ENCODE measurements around the gene RTCB.
A peak's percentile ranks its signal among the peaks of the same experiment; 100 is the strongest.

Gene RTCB

GRCh38 chr22:32417906-32418305 is 5.9 kb upstream of the RTCB start:
- Histone ChIP-seq H3K4me3 (ENCODE audit: insufficient read depth, low read depth, low read length, poor library complexity, severe bottlenecking) (no peak overlapping the region), H3K9me3 (ENCODE audit: control insufficient read depth, low read length) (no peaks in the 10 kb centered on the region), H3K4me1 (ENCODE audit: control insufficient read depth, insufficient read depth, low read length, poor library complexity, severe bottlenecking) (no peaks in the 10 kb centered on the region), H3K36me3 (ENCODE audit: control insufficient read depth, insufficient read depth, low read length) (no peaks in the 10 kb centered on the region), H3K27ac (ENCODE audit: insufficient read depth, low read length, poor library complexity, severe bottlenecking) (no peak overlapping the region), H3K27me3 (replicated peaks; ENCODE audit: control insufficient read depth, insufficient read depth, low read length, poor library complexity, severe bottlenecking) (peaks cover 6% of the 10 kb centered on the region)
- no peak for DNase-seq

GRCh38 chr22:32416556-32417085 is 4.6 kb upstream of the RTCB start:
- no peak for DNase-seq
- no peaks in the 10 kb centered on the region for H3K4me1 ChIP-seq (ENCODE audit: control insufficient read depth, insufficient read depth, low read length, poor library complexity, severe bottlenecking)
- H3K9me3 ChIP-seq (ENCODE audit: control insufficient read depth, low read length), result no peaks in the 10 kb centered on the region
- H3K27ac ChIP-seq (ENCODE audit: insufficient read depth, low read length, poor library complexity, severe bottlenecking), result no peak overlapping the region
- no peak overlapping the region for H3K4me3 ChIP-seq (ENCODE audit: insufficient read depth, low read depth, low read length, poor library complexity, severe bottlenecking)
- H3K36me3 ChIP-seq (ENCODE audit: control insufficient read depth, insufficient read depth, low read length), result no peaks in the 10 kb centered on the region
- H3K27me3 ChIP-seq (replicated peaks; ENCODE audit: control insufficient read depth, insufficient read depth, low read length, poor library complexity, severe bottlenecking), result peaks cover 4% of the 10 kb centered on the region

GRCh38 chr22:32414191-32414590 is 2.1 kb upstream of the RTCB start:
- Histone ChIP-seq H3K4me3 (ENCODE audit: insufficient read depth, low read depth, low read length, poor library complexity, severe bottlenecking) (no peak overlapping the region), H3K36me3 (ENCODE audit: control insufficient read depth, insufficient read depth, low read length) (no peaks in the 10 kb centered on the region), H3K4me1 (ENCODE audit: control insufficient read depth, insufficient read depth, low read length, poor library complexity, severe bottlenecking) (peaks cover 10% of the 10 kb centered on the region), H3K9me3 (ENCODE audit: control insufficient read depth, low read length) (no peaks in the 10 kb centered on the region), H3K27ac (ENCODE audit: insufficient read depth, low read length, poor library complexity, severe bottlenecking) (no peak overlapping the region), H3K27me3 (replicated peaks; ENCODE audit: control insufficient read depth, insufficient read depth, low read length, poor library complexity, severe bottlenecking) (no peaks in the 10 kb centered on the region)
- DNase-seq, result no peak

- no peak overlapping the region for H3K4me3 ChIP-seq (ENCODE audit: insufficient read depth, low read depth, low read length, poor library complexity, severe bottlenecking)
- no peaks in the 10 kb centered on the region for H3K9me3 ChIP-seq (ENCODE audit: control insufficient read depth, low read length)
- peaks cover 10% of the 10 kb centered on the region for H3K4me1 ChIP-seq (ENCODE audit: control insufficient read depth, insufficient read depth, low read length, poor library complexity, severe bottlenecking)
- H3K36me3 ChIP-seq (ENCODE audit: control insufficient read depth, insufficient read depth, low read length), result no peaks in the 10 kb centered on the region
- no peak for DNase-seq
- H3K27me3 ChIP-seq (replicated peaks; ENCODE audit: control insufficient read depth, insufficient read depth, low read length, poor library complexity, severe bottlenecking), result no peaks in the 10 kb centered on the region
- no peak overlapping the region for H3K27ac ChIP-seq (ENCODE audit: insufficient read depth, low read length, poor library complexity, severe bottlenecking)
These were observed 1.7 kb upstream of the RTCB start for GRCh38 chr22:32413719-32414118.

- Histone ChIP-seq H3K27me3 (replicated peaks; ENCODE audit: control insufficient read depth, insufficient read depth, low read length, poor library complexity, severe bottlenecking) (no peaks in the 10 kb centered on the region), H3K4me3 (ENCODE audit: insufficient read depth, low read depth, low read length, poor library complexity, severe bottlenecking) (peak overlapping the region; percentile 89), H3K36me3 (ENCODE audit: control insufficient read depth, insufficient read depth, low read length) (peaks cover 16% of the 10 kb centered on the region), H3K27ac (ENCODE audit: insufficient read depth, low read length, poor library complexity, severe bottlenecking) (peak overlapping the region; percentile 83), H3K9me3 (ENCODE audit: control insufficient read depth, low read length) (no peaks in the 10 kb centered on the region), H3K4me1 (ENCODE audit: control insufficient read depth, insufficient read depth, low read length, poor library complexity, severe bottlenecking) (peaks cover 10% of the 10 kb centered on the region)
- peak in 1 of 3 donors; percentile 9 for DNase-seq
These were observed 645 bp downstream of the RTCB start for GRCh38 chr22:32411402-32411801.

- Histone ChIP-seq H3K4me3 (ENCODE audit: insufficient read depth, low read depth, low read length, poor library complexity, severe bottlenecking) (peak overlapping the region; percentile 89), H3K36me3 (ENCODE audit: control insufficient read depth, insufficient read depth, low read length) (peaks cover 25% of the 10 kb centered on the region), H3K27me3 (replicated peaks; ENCODE audit: control insufficient read depth, insufficient read depth, low read length, poor library complexity, severe bottlenecking) (no peaks in the 10 kb centered on the region), H3K4me1 (ENCODE audit: control insufficient read depth, insufficient read depth, low read length, poor library complexity, severe bottlenecking) (peaks cover 10% of the 10 kb centered on the region), H3K9me3 (ENCODE audit: control insufficient read depth, low read length) (no peaks in the 10 kb centered on the region), H3K27ac (ENCODE audit: insufficient read depth, low read length, poor library complexity, severe bottlenecking) (peak overlapping the region; percentile 23)
- DNase-seq, result no peak
These were observed 1.6 kb downstream of the RTCB start for GRCh38 chr22:32410459-32410858.

GRCh38 chr22:32409977-32410376 is 2.1 kb downstream of the RTCB start:
- DNase-seq, result no peak
- H3K4me3 ChIP-seq (ENCODE audit: insufficient read depth, low read depth, low read length, poor library complexity, severe bottlenecking), result no peak overlapping the region
- peaks cover 29% of the 10 kb centered on the region for H3K36me3 ChIP-seq (ENCODE audit: control insufficient read depth, insufficient read depth, low read length)

GRCh38 chr22:32407936-32408335 is 4.1 kb downstream of the RTCB start:
- Histone ChIP-seq H3K9me3 (ENCODE audit: control insufficient read depth, low read length) (no peaks in the 10 kb centered on the region), H3K27ac (ENCODE audit: insufficient read depth, low read length, poor library complexity, severe bottlenecking) (no peak overlapping the region), H3K4me1 (ENCODE audit: control insufficient read depth, insufficient read depth, low read length, poor library complexity, severe bottlenecking) (peaks cover 10% of the 10 kb centered on the region), H3K27me3 (replicated peaks; ENCODE audit: control insufficient read depth, insufficient read depth, low read length, poor library complexity, severe bottlenecking) (no peaks in the 10 kb centered on the region), H3K36me3 (ENCODE audit: control insufficient read depth, insufficient read depth, low read length) (peaks cover 40% of the 10 kb centered on the region), H3K4me3 (ENCODE audit: insufficient read depth, low read depth, low read length, poor library complexity, severe bottlenecking) (no peak overlapping the region)
- no peak for DNase-seq

More at GRCh38 chr22:32409977-32410376, 2.1 kb downstream of the RTCB start:
- Histone ChIP-seq H3K4me1 (ENCODE audit: control insufficient read depth, insufficient read depth, low read length, poor library complexity, severe bottlenecking) (peaks cover 10% of the 10 kb centered on the region), H3K9me3 (ENCODE audit: control insufficient read depth, low read length) (no peaks in the 10 kb centered on the region), H3K27me3 (replicated peaks; ENCODE audit: control insufficient read depth, insufficient read depth, low read length, poor library complexity, severe bottlenecking) (no peaks in the 10 kb centered on the region), H3K27ac (ENCODE audit: insufficient read depth, low read length, poor library complexity, severe bottlenecking) (peak overlapping the region; percentile 23)

- DNase-seq, result no peak
- peaks cover 10% of the 10 kb centered on the region for H3K4me1 ChIP-seq (ENCODE audit: control insufficient read depth, insufficient read depth, low read length, poor library complexity, severe bottlenecking)
- peaks cover 40% of the 10 kb centered on the region for H3K36me3 ChIP-seq (ENCODE audit: control insufficient read depth, insufficient read depth, low read length)
- H3K27me3 ChIP-seq (replicated peaks; ENCODE audit: control insufficient read depth, insufficient read depth, low read length, poor library complexity, severe bottlenecking), result no peaks in the 10 kb centered on the region
- H3K27ac ChIP-seq (ENCODE audit: insufficient read depth, low read length, poor library complexity, severe bottlenecking), result no peak overlapping the region
- no peak overlapping the region for H3K4me3 ChIP-seq (ENCODE audit: insufficient read depth, low read depth, low read length, poor library complexity, severe bottlenecking)
- H3K9me3 ChIP-seq (ENCODE audit: control insufficient read depth, low read length), result no peaks in the 10 kb centered on the region
These were observed 4.7 kb downstream of the RTCB start for GRCh38 chr22:32407312-32407711.

- H3K36me3 ChIP-seq (ENCODE audit: control insufficient read depth, insufficient read depth, low read length), result peaks cover 70% of the 10 kb centered on the region
These were observed 8.0 kb downstream of the RTCB start for GRCh38 chr22:32404021-32404420.

More at GRCh38 chr22:32404021-32404420, 8.0 kb downstream of the RTCB start:
- H3K4me1 ChIP-seq (ENCODE audit: control insufficient read depth, insufficient read depth, low read length, poor library complexity, severe bottlenecking), result no peaks in the 10 kb centered on the region
- no peaks in the 10 kb centered on the region for H3K27me3 ChIP-seq (replicated peaks; ENCODE audit: control insufficient read depth, insufficient read depth, low read length, poor library complexity, severe bottlenecking)
- DNase-seq, result no peak
- H3K4me3 ChIP-seq (ENCODE audit: insufficient read depth, low read depth, low read length, poor library complexity, severe bottlenecking), result no peak overlapping the region
- no peaks in the 10 kb centered on the region for H3K9me3 ChIP-seq (ENCODE audit: control insufficient read depth, low read length)
- H3K27ac ChIP-seq (ENCODE audit: insufficient read depth, low read length, poor library complexity, severe bottlenecking), result no peak overlapping the region

Data from effector memory CD4-positive, alpha-beta T cell (primary cell).